ENCODE data around the gene PHTF2.
"Not testable (repeated sequence)": the region's sequence is repeated elsewhere in the genome, so short reads cannot be mapped to it uniquely, and the experiment has no call there.

The PHTF2 gene

DNA sequence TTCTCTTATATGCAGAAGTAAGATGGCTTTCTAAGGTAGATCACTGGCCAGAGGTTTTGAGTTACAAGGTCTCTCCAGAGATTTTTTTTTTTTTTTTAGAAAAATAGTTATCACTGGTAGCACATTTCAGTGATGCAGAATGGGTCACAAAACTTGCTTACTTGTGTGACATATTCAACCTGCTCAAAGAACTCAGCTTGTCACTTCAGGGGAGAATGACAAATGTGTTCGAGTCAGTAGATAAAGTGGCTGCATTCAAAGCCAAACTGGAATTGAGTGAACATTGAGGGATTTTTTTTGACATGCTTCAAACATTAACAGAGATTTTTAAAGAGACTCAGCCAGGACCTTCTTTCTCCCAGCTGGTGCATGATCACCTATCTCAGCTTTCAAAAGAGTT is 33.4 kb downstream of the PHTF2 start:
- DNase-seq = no peak

- no peak for DNase-seq
These were observed 34.6 kb downstream of the PHTF2 start for GRCh38 chr7:77833136-77833535.

DNA sequence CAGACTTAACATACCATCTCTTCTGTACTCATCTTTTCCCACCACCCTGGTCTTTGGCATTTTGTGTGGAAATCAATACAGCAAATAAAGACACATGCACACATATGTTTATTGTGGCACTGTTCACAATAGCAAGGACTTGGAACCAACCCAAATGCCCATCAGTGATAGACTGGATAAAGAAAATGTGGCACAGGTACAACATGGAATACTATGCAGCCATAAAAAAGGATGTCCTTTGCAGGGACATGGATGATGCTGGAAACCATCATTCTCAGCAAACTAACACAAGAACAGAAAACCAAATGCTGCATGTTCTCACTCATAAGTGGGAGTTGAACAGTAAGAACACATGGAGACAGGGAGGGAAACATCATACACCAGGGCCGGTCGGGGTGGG is 37.9 kb downstream of the PHTF2 start:
- DNase-seq = not testable (repeated sequence)

DNA sequence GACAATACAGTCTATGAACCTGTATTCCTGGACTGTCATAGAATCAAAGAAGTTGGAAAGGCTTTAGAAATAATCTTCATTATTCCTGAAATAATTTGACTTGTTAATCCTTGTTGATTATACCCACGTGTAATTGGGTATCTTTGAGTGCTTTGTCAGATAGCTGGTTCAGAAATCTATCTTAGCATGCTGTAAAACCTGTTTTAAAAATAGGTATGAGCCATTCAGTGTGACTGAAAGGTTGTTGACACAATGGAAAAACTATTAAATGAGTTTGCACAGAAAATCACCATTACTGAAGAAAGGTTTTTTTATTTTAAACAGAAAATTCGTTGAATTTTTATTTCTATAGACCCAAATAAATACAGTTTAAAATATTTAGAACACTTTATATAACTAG is 38.7 kb downstream of the PHTF2 start:
- no peak for DNase-seq

GRCh38 chr7:77837966-77838365 is 39.4 kb downstream of the PHTF2 start:
- DNase-seq = no peak

GRCh38 chr7:77838929-77839491 is 40.4 kb downstream of the PHTF2 start:
- DNase-seq = no peak

GRCh38 chr7:77839919-77840318 is 41.3 kb downstream of the PHTF2 start:
- no peak for DNase-seq

DNA sequence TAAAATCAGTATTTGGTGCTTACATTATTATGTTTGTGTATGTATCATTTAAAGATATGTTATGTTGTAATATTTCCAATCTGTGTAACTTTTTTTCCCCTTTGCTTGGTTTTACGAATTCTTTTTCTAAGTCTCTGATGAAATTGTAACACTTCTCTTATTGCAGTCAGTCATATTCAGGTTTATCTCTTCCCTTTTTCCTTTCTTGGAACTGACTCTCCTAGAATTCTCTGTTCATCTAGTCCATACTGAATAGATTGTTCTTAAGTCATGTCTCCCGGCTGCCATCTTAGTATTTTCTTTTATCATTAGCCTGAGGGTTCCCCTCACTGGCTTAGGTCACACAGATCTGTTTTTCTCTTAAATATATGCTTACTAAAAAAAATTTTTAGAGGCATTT is 44.6 kb downstream of the PHTF2 start:
- DNase-seq = peak in 1 of 3 donors; percentile 18

DNA sequence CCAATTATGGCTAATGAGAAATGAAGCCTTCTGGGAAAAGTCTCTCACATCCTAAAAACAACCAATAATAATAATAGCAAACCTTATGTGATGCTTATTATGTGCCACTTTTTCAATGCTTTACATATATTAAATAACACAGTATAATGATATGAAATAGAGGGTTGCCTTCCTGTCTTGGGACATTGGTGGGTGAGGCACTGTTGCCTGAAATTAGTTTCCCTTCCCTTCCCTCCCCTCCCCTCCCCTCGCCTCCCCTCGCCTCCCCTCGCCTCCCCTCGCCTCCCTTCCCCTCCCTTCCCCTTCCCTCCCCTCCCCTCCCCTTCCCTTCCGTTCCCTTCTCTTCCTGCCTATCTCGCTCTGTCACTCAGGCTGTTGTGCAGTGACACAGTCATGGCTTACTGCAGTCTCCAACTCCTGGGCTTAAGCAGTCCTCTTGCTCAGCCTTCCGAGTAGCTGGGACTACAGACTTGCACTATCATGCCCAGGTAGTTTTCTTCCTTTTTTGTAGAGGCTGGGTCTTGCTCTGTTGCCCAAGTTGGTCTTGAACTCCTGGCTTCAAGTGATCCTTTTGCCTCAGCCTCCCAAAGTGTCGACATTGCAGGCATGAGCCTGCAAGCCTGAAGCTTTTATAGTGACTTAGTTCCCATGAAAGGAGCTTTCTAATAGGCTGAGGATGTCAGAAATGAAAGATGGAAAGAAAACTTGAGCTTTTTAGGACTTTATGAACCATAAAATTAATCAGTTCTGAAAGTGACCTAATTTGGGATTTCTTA is 47.9 kb downstream of the PHTF2 start:
- DNase-seq = no peak

DNA sequence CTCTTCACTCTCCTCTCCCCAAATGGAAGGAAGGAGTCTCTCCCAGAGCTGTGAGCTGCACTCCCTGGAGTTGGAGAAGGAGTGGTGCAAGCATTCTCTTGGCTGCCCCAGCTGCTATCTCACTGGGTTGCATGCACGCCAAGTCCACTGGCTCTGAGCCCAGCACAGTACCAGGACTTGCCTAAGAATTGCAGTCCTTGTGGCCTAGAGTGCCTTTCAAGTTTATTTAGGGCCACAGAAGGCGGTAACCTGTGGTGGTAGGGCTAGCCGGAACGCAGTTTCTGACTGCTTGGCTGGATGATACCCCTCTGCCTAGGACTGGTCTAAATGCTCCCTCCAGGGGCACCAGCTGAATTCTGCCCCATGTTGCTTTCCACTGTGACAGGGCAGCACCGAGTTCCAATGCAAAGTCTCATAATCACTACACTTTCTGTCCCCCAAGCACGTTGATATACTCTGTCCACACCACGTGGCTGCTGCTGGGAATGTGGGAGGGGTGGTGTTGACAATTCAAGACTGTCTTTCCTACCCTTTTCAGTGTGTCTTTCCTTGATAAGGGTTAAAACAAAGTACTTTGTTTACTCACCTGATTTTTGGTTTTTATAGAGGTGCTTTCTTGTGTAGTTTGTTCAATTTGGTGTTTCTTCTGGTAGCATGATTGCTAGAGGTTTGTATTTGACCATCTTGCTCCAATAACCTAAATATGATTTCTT is 57.0 kb downstream of the PHTF2 start:
- no peak for DNase-seq

- DNase-seq = peak in 1 of 3 donors; percentile 22
These were observed 59.7 kb downstream of the PHTF2 start for GRCh38 chr7:77858278-77858677.

DNA sequence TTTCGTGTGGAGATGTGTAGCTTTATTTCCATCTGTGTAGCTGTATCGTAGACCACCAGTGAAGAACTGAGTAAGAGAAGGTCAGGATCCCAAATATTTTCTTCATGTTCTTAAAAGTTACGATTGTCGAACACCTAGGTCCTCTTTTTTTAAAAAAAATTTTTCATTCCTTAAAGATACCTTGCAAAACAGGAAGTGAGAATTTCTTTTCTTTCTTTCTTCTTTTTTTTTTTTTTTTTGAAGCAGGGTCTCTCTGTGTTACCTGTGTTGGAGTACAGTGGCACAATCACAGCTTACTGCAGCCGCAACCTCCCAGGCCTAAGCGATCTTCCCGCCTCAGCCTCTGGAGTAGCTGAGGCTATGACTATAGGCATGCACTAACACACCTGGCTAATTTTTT is 60.8 kb downstream of the PHTF2 start:
- no peak for DNase-seq

GRCh38 chr7:77862691-77863090 is 64.1 kb downstream of the PHTF2 start:
- no peak for DNase-seq

- DNase-seq = no peak
These were observed 65.3 kb downstream of the PHTF2 start for GRCh38 chr7:77863860-77864259.

GRCh38 chr7:77866370-77866769 is 67.8 kb downstream of the PHTF2 start:
- DNase-seq = no peak

GRCh38 chr7:77866786-77867536 is 68.4 kb downstream of the PHTF2 start:
- peak; percentile 23 to 73 (median 59) for DNase-seq

DNA sequence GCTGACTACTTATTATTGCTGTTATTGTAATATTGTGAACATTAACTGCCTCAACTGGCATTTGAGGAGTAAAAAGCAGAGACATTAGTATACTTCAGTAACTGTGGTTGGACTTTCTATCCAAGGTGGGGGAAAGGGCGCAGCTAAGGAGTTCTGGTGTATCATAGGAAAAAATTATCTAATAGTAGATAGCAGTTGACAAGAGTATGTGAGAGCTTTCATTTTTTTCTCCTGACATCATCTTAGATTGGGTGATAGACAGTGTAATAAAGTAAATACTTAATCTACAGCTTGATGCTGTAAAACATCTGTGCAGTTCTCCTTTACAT is 68.9 kb downstream of the PHTF2 start:
- no peak for DNase-seq

- DNase-seq = not testable (repeated sequence)
These were observed 73.7 kb downstream of the PHTF2 start for GRCh38 chr7:77872256-77872655.

- DNase-seq = not testable (repeated sequence)
These were observed 75.1 kb downstream of the PHTF2 start for GRCh38 chr7:77873416-77874327.

GRCh38 chr7:77877791-77878190 is 79.2 kb downstream of the PHTF2 start:
- no peak for DNase-seq

- DNase-seq = no peak
These were observed 79.9 kb downstream of the PHTF2 start for GRCh38 chr7:77878500-77878899.

GRCh38 chr7:77879272-77879671 is 80.7 kb downstream of the PHTF2 start:
- DNase-seq = no peak

Data from suppressor macrophage treated with lipopolysaccharide for 1 hour (primary cell).